ENCODE results near the gene PTPRCAP. TPM values are rescaled to one million over a fixed set of nuclear protein-coding genes. Genes with fewer than 3 reads are reported as not detected.

The PTPRCAP gene
- polyA plus RNA-seq, 1 donor from 2014 or later, result 1,093 TPM

Other genes starting within 250 kb of the PTPRCAP start
- gene GRK2, start 171.2 kb downstream of the PTPRCAP start, polyA plus RNA-seq, result 26.2 TPM
- gene ANKRD13D, start 148.4 kb downstream of the PTPRCAP start, polyA plus RNA-seq, result 17.3 TPM
- 5.5 TPM for gene SSH3, start 134.2 kb downstream of the PTPRCAP start, polyA plus RNA-seq
- gene POLD4, start 84.1 kb downstream of the PTPRCAP start, polyA plus RNA-seq, result 384 TPM
- 5.1 TPM for gene CLCF1, start 64.1 kb downstream of the PTPRCAP start, polyA plus RNA-seq
- gene RAD9A, start 45.7 kb downstream of the PTPRCAP start, polyA plus RNA-seq, result 12.0 TPM
- 546 TPM for gene PPP1CA, start 35.8 kb downstream of the PTPRCAP start, polyA plus RNA-seq
- 341 TPM for gene TBC1D10C, start 33.6 kb downstream of the PTPRCAP start, polyA plus RNA-seq
- 2.4 TPM for gene CARNS1, start 22.0 kb downstream of the PTPRCAP start, polyA plus RNA-seq
- gene RPS6KB2, start 9.2 kb downstream of the PTPRCAP start, polyA plus RNA-seq, result 65.1 TPM
- gene CORO1B, start 5.8 kb upstream of the PTPRCAP start, polyA plus RNA-seq, result 19.9 TPM
- gene GPR152, start 15.0 kb upstream of the PTPRCAP start, polyA plus RNA-seq, result 1.8 TPM
- gene CABP4, start 17.7 kb upstream of the PTPRCAP start, polyA plus RNA-seq, result 3.9 TPM
- gene TMEM134, start 31.6 kb upstream of the PTPRCAP start, polyA plus RNA-seq, result 272 TPM
- gene AIP, start 45.3 kb upstream of the PTPRCAP start, polyA plus RNA-seq, result 158 TPM
- 40.6 TPM for gene PITPNM1, start 67.7 kb upstream of the PTPRCAP start, polyA plus RNA-seq
- 133 TPM for gene CDK2AP2, start 70.5 kb upstream of the PTPRCAP start, polyA plus RNA-seq
- gene CABP2, start 85.8 kb upstream of the PTPRCAP start, polyA plus RNA-seq, result not detected
- gene GSTP1, start 146.1 kb upstream of the PTPRCAP start, polyA plus RNA-seq, result 214 TPM
- gene NDUFV1, start 169.3 kb upstream of the PTPRCAP start, polyA plus RNA-seq, result 121 TPM
- 2.9 TPM for gene NUDT8, start 192.3 kb upstream of the PTPRCAP start, polyA plus RNA-seq
- not detected for gene TBX10, start 202.1 kb upstream of the PTPRCAP start, polyA plus RNA-seq
- gene ACY3, start 213.0 kb upstream of the PTPRCAP start, polyA plus RNA-seq, result 0.63 TPM
- gene ALDH3B2, start 236.9 kb upstream of the PTPRCAP start, polyA plus RNA-seq, result not detected

Measured in IgD-negative memory B cell (primary cell).